Hepatocyte (in vitro differentiated cells): Measurements from ENCODE around the gene GMDS.
"Not testable (repeated sequence)": the region's sequence is repeated elsewhere in the genome, so short reads cannot be mapped to it uniquely, and the experiment has no call there.

Experiments used
- CTCF ChIP-seq: fragments of 200-600 bp; sonication (generic); IDR thresholded peaks from 2 replicates; pipeline ENCODE4 v1.5.1; 2016; ENCODE audit warnings: antibody characterized with exemption, mild to moderate bottlenecking; ENCODE audit not compliant: poor library complexity
- EZH2 ChIP-seq: fragments of 200-600 bp; sonication (generic); IDR thresholded peaks from 2 replicates; pipeline ENCODE4 v1.6.1; 2016; ENCODE audit warnings: antibody characterized with exemption, mild to moderate bottlenecking, borderline replicate concordance
- EZH2phosphoT487 ChIP-seq: fragments of 200-600 bp; sonication (generic); IDR thresholded peaks from one replicate; pipeline ENCODE4 v1.6.1; 2018; ENCODE audit warnings: antibody characterized with exemption, mild to moderate bottlenecking, low read depth, moderate library complexity; ENCODE audit not compliant: unreplicated experiment, severe bottlenecking

- TF ChIP-seq CTCF, EZH2, EZH2phosphoT487: not testable (repeated sequence)
Measured at GRCh38 chr6:1668456-1668855, 576.9 kb downstream of the GMDS start.
